ENCODE measurements around the gene SNED1. TPM values are rescaled to one million over a fixed set of nuclear protein-coding genes. Genes with fewer than 3 reads are reported as not detected.

The SNED1 gene
- total and polyA plus RNA-seq, 9 of the 15 experiments (the other 6 are each of a cell fraction or from before 2014, with no cell fraction given) = 0.03 to 0.07 (median 0.05) TPM; not detected in 5

GRCh38 chr2:240981871-240982800, 16.3 kb upstream of the SNED1 start:
- no peaks in the 10 kb centered on the region for H3K9me3 ChIP-seq (replicated peaks; ENCODE audit: control insufficient read depth, insufficient read depth, low read depth, low read length)
- intact Hi-C loops (cut with micrococcal nuclease) (no loop called here), in situ Hi-C loops (cut with MboI) (no loop called here)
- H3K4me3 ChIP-seq = no peak overlapping the region
- H3K9ac ChIP-seq (ENCODE audit: insufficient read depth in 1 of 2, low read depth in 2 of 2, low read length in 2 of 2) = no peak overlapping the region
- H3K9me1 ChIP-seq (ENCODE audit: control insufficient read depth, insufficient read depth, low read length) = no peaks in the 10 kb centered on the region
- H3K27me3 ChIP-seq (ENCODE audit: control insufficient read depth in 2 of 2, insufficient read depth in 2 of 2, low read length in 2 of 2) = peaks cover 0 to 15% of the 10 kb centered on the region in 2 experiments; a peak in 2 of 5 replicates
- 1% methylated on average over 18 of the region's 25 CpGs for WGBS (ENCODE audit: insufficient coverage, low coverage, missing lambda C conversion rate)
- 0 out of 2 replicates have a peak, but pooled peaks cover 6% of the 10 kb centered on the region for H4K20me1 ChIP-seq (replicated peaks; ENCODE audit: control insufficient read depth, insufficient read depth, low read length)
- H3K27ac ChIP-seq (ENCODE audit: extremely low read depth, low read depth, low read length) = no peak overlapping the region
- CTCF ChIA-PET (ENCODE audit: low intra/inter-chr PET ratio) = no interaction called here
- H3K36me3 ChIP-seq (ENCODE audit: control insufficient read depth, insufficient read depth, low read length) = no peaks in the 10 kb centered on the region
- DNase-seq (ENCODE audit: extremely low read depth in 1 of 4, low spot score in 3 of 4) (no peak), ATAC-seq (no peak), FAIRE-seq (no peak)
- no peak overlapping the region for H3K4me2 ChIP-seq (ENCODE audit: insufficient read depth, low read length)
- H3K79me2 ChIP-seq (ENCODE audit: control insufficient read depth, insufficient read depth, low read length) = no peaks in the 10 kb centered on the region
- no peak overlapping the region for H2AFZ ChIP-seq (ENCODE audit: low read depth, low read length)
- BruUV-seq (replicated peaks) = no TSS peak
- POLR2A ChIA-PET = interaction anchor here (0.6 to 0.7 kb wide), 2 partner anchors 31 to 243 kb away, joined by 3 read pairs; no protein-coding TSS in a partner anchor
- H3K4me1 ChIP-seq (replicated peaks in 1 of 2; ENCODE audit: control insufficient read depth in 2 of 2, insufficient read depth in 2 of 2, low read length in 2 of 2) = peaks cover 0 to 7% of the 10 kb centered on the region in 2 experiments; a peak in 1 of 5 replicates
- TF ChIP-seq DDX20 (tag; IDR thresholded peaks at IDR 0.05; ENCODE audit: low read depth) (no peak), MIER1 (IDR thresholded peaks at IDR 0.05; ENCODE audit: low read depth) (no peak), NCOR1 (IDR thresholded peaks at IDR 0.05) (no peak), KAT8 (IDR thresholded peaks at IDR 0.05; ENCODE audit: low read depth) (no peak), CHAMP1 (IDR thresholded peaks at IDR 0.05) (no peak), ZNF395 (CRISPR knock-in tag; IDR thresholded peaks at IDR 0.05) (no peak), MEIS2 (IDR thresholded peaks at IDR 0.05; ENCODE audit: partially characterized antibody) (no peak), KDM4B (IDR thresholded peaks at IDR 0.05; ENCODE audit: borderline replicate concordance in 2 of 2, low read depth in 1 of 2) (no peak), POLR3G (IDR thresholded peaks at IDR 0.05; ENCODE audit: extremely low read depth, insufficient read length, insufficient replicate concordance) (no peak), IFI16 (CRISPR knock-in tag; IDR thresholded peaks at IDR 0.05) (no peak), ZHX1 (conservative IDR thresholded peaks at IDR 0.05; ENCODE audit: low read length) (no peak), EHMT2 (IDR thresholded peaks at IDR 0.05) (no peak), TAF1 (IDR thresholded peaks at IDR 0.05; ENCODE audit: control insufficient read depth, extremely low read depth, insufficient read depth, low read length, severe bottlenecking) (no peak), KHSRP (IDR thresholded peaks at IDR 0.05) (no peak), ELF4 (CRISPR knock-in tag; IDR thresholded peaks at IDR 0.05) (no peak)
